Measurements from ENCODE around the gene NHSL2.

DNA sequence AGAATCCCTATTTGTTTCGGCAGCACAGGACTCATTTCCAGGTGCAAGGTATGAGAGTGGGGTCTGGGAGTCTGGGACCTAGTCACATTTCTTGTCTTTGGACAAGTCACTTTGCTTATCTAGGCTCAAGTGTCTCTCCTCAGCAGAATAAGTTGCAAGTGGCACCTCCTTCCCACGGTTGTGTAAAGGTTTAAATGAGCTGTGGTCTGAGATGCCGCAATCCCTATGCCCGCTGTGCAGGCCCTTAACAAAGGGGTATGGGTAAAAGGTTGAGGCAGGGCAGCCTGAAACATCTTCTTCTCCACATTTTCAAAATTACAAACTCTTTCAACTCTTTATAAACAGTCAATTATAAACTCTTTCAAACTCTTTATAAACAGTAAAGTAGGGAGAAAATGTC is 127.4 kb downstream of the NHSL2 start:
- TF ChIP-seq, protein P1, sequence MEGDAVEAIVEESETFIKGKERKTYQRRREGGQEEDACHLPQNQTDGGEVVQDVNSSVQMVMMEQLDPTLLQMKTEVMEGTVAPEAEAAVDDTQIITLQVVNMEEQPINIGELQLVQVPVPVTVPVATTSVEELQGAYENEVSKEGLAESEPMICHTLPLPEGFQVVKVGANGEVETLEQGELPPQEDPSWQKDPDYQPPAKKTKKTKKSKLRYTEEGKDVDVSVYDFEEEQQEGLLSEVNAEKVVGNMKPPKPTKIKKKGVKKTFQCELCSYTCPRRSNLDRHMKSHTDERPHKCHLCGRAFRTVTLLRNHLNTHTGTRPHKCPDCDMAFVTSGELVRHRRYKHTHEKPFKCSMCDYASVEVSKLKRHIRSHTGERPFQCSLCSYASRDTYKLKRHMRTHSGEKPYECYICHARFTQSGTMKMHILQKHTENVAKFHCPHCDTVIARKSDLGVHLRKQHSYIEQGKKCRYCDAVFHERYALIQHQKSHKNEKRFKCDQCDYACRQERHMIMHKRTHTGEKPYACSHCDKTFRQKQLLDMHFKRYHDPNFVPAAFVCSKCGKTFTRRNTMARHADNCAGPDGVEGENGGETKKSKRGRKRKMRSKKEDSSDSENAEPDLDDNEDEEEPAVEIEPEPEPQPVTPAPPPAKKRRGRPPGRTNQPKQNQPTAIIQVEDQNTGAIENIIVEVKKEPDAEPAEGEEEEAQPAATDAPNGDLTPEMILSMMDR (IDR thresholded peaks at IDR 0.05; ENCODE audit: low read depth, low read length), result no peak
- TF ChIP-seq POLR2A (IDR thresholded peaks at IDR 0.05; ENCODE audit: extremely low read depth, insufficient read length), result no peak

All from NB4 (cell line).